Activated naive CD4-positive, alpha-beta T cell treated with anti-CD3 and anti-CD28 coated beads, Interleukin-2, amount 50 U/mL, for 72 hours (primary cell): ENCODE data around the gene ZSCAN23. TPM values are rescaled to one million over a fixed set of nuclear protein-coding genes. Genes with fewer than 3 reads are reported as not detected.

Source experiments
- ATAC-seq, 2 donors: fragments of 150-1000 bp; cut with Tn5 transposase; 2 replicates each; pipeline ENCODE4 v1.10.0; 2021; ENCODE audit warnings: mild to moderate bottlenecking in 2 of 2, moderate library complexity in 2 of 2
- DNase-seq, 2 donors: peaks; one replicate each; pipeline ENCODE4 v3.0.0; 2021 to 2022; ENCODE audit warnings: low spot score in 2 of 2
- H3K27ac Mint-ChIP-seq, 2 donors: one replicate each; pipeline ENCODE4 v1.8.0; 2022; ENCODE audit warnings: mild to moderate bottlenecking in 2 of 2, mixed read lengths in 2 of 2
- H3K36me3 Mint-ChIP-seq, 2 donors: one replicate each; pipeline ENCODE4 v1.8.0; 2022; ENCODE audit warnings: mixed read lengths in 2 of 2
- H3K9me3 Mint-ChIP-seq, 2 donors: one replicate each; pipeline ENCODE4 v1.8.0; 2022; ENCODE audit warnings: mixed read lengths in 2 of 2
- total RNA-seq, 2 donors: library from RNA; stranded (reverse); gene quantifications; one replicate each; pipeline ENCODE4 v1.2.3, GENCODE V29; 2022

Gene ZSCAN23
- total RNA-seq, 2 donors from 2014 or later, result 1.3 to 2.4 TPM

DNA sequence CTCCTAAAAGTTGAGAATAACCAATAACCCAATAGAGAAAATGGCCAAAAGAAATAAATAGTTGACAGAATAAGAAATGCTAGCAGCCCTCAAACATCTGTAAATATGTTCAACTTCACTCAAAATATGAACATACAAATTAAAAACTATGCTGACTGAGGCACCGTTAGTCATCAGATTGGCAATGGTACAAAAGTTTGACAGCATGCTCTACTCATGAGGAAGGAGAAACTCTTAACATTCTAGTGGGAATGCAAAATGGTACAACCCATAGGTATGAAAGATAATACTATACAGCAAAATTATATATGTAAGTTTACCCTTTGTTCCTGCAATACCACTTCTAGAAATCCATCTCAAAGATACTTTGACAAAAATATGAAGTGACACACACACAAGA is 42.1 kb downstream of the ZSCAN23 start:
- H3K36me3 Mint-ChIP-seq, result peaks cover 27 to 29% of the 10 kb centered on the region in 2 donors
- ATAC-seq (no peak), DNase-seq (no peak)
- H3K27ac Mint-ChIP-seq, result no peak overlapping the region
- peaks cover 0 to 4% of the 10 kb centered on the region in 2 donors for H3K9me3 Mint-ChIP-seq

DNA sequence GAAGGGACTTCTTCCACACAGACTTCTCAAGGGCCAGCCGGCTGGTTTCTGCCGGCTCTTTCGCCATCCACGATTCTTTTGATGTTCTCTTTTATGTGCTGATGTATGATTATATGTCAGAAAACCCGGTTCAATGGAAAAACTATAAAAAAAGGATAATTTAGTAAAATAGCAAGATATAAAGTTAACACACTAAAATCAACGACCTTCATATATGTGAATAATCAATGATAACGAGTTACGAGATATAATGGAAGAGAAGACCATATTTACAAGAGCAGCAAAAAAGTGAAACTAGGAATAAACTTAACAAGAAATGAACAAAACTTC is 43.2 kb downstream of the ZSCAN23 start:
- peaks cover 0 to 4% of the 10 kb centered on the region in 2 donors for H3K9me3 Mint-ChIP-seq
- DNase-seq, result no peak
- peak overlapping the region; percentile 93 for H3K27ac Mint-ChIP-seq
- H3K36me3 Mint-ChIP-seq, result peaks cover 29 to 31% of the 10 kb centered on the region in 2 donors
- ATAC-seq, result no peak

DNA sequence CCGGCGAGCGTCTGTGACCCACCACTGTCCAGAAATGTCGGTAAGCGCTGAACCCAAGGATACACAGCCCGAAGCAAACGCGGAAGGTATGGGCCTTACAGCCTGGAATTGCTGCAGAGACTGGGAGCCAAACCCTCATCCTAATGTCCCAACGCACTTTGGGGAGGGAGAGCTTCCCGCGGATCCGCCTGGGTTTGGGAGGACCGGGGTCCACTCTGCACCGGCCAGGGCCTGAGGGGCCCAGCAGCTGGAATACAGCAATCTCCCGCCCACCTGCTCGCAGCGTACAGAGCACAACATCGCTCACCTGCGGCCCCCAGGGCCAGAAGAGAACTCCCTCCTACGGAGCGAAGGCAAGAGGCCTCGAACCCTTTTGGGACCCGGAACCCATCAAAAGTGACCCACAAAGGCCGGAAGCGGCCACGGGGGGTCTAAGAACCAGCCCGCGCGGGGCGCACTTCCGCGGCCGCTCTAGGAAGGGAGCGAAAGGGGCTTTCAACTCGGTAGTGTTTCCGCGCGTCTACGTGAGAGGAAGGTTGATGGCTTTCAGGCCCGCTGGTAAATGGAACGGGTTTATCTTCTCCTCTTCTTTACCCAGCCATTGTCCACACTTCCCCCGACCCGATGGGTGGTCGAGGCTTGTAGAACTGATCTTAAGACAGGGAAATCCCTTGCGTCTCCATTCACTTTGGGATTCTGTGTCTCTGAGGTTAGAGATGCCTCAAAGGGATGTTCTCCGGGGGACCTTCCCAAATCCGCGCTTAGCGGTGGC is 43.8 kb downstream of the ZSCAN23 start, which contains the start of gene ZSCAN12:
Gene ZSCAN12, minus strand, starts transcription at position 398 of the 772 bp plus-strand sequence. CDS start 1,342 bp downstream, outside the sequence.
- Mint-ChIP-seq H3K27ac (peak within 1 kb of the TSS; percentile 93), H3K9me3 (peaks cover 0 to 4% of the 10 kb centered on the region in 2 donors), H3K36me3 (peaks cover 29 to 35% of the 10 kb centered on the region in 2 donors)
- DNase-seq (peak; percentile 76 to 87), ATAC-seq (peak; percentile 79 to 93)

DNA sequence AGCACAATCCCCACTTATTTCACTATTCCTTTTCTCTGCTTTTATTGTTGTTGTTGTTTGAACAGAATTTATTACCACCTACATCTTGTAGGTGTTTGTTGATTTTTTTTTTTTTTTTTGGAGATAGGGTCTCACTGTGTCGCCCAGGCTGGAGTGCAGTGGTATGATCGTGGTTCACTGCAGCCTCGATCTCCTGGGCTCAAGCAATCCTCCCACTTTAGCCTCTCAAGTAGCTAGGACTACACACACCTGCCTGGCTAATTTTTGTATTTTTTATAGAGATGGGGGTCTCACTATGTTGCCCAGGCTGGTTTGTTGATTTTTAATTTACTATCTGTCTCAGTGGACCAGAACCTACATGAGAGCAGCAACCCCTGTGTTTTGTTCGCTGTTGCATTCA is 47.4 kb downstream of the ZSCAN23 start:
- H3K9me3 Mint-ChIP-seq, result no peaks in the 10 kb centered on the region
- ATAC-seq (no peak), DNase-seq (no peak)
- H3K27ac Mint-ChIP-seq, result no peak overlapping the region
- H3K36me3 Mint-ChIP-seq, result peaks cover 47 to 49% of the 10 kb centered on the region in 2 donors

DNA sequence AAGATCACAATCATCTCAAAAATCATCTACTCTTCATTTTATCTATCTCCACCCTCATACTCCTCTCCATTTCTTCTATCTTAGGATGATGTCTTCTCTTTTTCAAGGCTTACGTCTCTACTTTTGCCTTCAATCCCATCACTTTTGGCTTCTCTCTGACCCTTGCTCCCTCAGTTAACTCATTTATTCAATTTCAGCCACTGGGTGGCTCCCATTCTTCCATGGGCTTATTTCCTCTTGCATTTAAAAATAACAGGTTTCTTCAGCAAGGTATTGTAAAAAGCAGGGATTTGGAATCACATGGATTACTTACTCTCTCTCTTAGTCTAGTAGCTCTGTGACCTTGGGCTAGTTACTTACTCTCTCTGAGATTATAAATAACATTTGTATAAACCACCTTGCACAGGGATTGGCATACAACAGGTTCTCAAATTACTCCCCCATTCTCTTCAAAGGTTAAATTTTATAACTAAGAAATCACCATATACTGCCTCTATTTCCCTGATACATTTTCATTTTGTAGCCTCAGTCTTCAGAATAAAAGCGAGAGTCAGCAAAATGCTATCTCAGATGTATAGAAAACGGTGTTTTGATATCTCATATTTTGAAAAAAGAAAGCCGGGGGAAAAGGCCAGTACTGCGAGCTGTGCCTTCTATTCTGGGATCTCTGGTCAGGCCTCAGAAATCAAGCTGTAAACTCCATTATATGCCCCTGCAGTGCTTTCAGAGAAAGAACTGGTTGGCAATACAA is 49.2 kb downstream of the ZSCAN23 start:
- Mint-ChIP-seq H3K27ac (no peak overlapping the region), H3K9me3 (no peaks in the 10 kb centered on the region), H3K36me3 (peaks cover 56 to 58% of the 10 kb centered on the region in 2 donors)
- ATAC-seq (no peak), DNase-seq (no peak)

DNA sequence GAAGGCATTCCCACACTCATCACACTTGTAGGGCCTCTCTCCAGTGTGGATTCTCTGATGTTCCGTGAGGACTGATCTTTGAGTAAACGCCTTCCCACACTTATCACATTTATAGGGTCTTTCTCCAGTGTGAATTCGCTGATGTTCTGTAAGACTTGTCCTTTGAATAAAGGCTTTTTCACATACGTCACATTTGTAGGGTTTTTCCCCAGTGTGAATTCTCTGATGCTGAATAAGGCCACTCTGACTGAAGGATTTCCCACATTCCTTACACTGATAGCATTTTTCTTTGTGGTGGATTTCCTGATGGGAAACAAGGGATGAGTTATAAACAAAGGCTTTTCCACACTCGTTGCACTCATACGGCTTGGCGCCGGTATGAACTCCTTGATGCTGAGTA is 52.6 kb downstream of the ZSCAN23 start:
- no peaks in the 10 kb centered on the region for H3K9me3 Mint-ChIP-seq
- peaks cover 44 to 45% of the 10 kb centered on the region in 2 donors for H3K36me3 Mint-ChIP-seq
- no peak for DNase-seq
- no peak overlapping the region for H3K27ac Mint-ChIP-seq
- no peak for ATAC-seq

DNA sequence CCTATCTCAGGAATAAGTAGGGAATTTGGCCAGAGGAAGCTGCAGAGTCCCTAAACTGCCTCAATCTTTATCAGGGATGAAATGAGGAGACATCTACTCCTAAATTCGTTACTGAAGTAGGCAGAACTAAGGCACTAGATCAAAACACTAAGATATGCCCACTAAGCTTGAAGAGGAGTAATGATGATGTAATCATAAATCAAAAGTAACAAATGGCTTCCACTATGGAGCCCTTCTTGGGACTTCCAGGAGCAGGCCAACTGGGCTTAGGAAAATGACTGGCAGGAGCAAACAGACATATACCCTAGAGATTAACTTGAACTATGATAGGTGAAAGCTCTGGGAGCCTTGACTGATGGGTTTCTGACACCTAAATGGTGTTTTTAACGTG is 59.2 kb downstream of the ZSCAN23 start:
- Mint-ChIP-seq H3K9me3 (no peaks in the 10 kb centered on the region), H3K27ac (peak overlapping the region in 1 of 2 donors; percentile 69), H3K36me3 (peaks cover 44 to 59% of the 10 kb centered on the region in 2 donors)
- ATAC-seq (no peak), DNase-seq (no peak)

DNA sequence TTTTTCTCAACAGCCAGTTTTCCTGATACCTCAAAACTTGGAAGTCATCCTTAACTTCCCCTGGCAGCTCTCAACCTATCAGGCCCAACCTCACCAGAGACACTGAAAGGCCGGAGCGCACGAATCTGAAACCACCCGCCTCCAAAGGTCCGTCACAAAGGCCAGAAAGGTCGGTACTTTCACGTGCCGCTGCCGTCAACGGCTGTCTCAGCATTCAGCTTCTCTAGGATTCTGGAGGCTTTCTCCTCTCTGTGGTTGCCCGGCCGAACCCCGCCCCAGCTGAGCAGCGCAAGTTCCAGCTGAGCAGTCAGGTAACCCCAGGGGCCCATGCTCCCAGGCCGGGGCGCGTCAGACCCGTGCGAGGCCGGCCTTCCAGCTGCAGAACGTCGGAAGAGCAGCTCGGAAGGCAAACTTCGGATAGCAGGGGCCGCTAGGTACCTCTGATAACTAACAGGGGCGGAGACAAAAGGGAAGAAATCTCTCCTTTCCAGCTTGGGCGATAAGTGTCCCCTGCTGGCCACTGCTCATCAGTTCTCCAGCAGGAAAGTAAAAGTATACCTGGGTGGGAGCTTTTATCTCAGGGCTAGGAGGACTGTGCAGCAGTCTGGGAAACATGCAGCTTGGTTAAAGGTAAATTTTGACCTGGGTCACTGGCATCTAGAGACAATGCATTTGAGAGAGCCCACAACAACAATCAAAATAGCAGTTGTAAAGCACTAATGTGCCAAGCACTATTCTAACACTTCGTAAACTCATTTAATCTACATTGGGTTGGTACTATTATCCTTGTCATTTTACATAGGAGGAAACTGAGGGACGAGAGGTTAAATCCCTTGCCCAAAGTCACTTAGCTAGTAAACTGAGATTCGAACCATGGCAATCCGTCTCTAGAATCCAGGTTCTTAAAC is 59.8 kb downstream of the ZSCAN23 start:
- DNase-seq (peak; percentile 28 to 63), ATAC-seq (peak; percentile 64 to 93)
- Mint-ChIP-seq H3K9me3 (no peaks in the 10 kb centered on the region), H3K27ac (peak overlapping the region; percentile 31 to 69), H3K36me3 (peaks cover 41 to 59% of the 10 kb centered on the region in 2 donors)

Other genes with a start within 250 kb of the ZSCAN23 start
- 1 to 10 TPM; 1.6 to 2.6 TPM for gene ZSCAN9, start 218.2 kb downstream of the ZSCAN23 start, total RNA-seq
- 1 to 10 TPM; 2.4 to 5.1 TPM for gene ZKSCAN4, start 191.2 kb downstream of the ZSCAN23 start, total RNA-seq
- not detected for gene NKAPL, start 184.2 kb downstream of the ZSCAN23 start, total RNA-seq
- gene ZSCAN26, start 176.3 kb downstream of the ZSCAN23 start, total RNA-seq, result 1 to 10 TPM; 2.1 to 3.9 TPM
- 1 to 10 TPM in 1 of 2 donors, under 1 TPM in 1; 0.39 to 2.3 TPM for gene PGBD1, start 161.9 kb downstream of the ZSCAN23 start, total RNA-seq
- 1 to 10 TPM in 1 of 2 donors, under 1 TPM in 1; 0.70 to 1.7 TPM for gene ZSCAN31, start 107.3 kb downstream of the ZSCAN23 start, total RNA-seq
- gene ZKSCAN3, start 93.5 kb downstream of the ZSCAN23 start, total RNA-seq, result 1 to 10 TPM; 3.0 to 4.8 TPM
- 1 to 10 TPM; 4.8 to 6.0 TPM for gene ZSCAN12, start 43.7 kb downstream of the ZSCAN23 start, total RNA-seq
- gene GPX6, start 72.3 kb upstream of the ZSCAN23 start, total RNA-seq, result not detected
- not detected for gene GPX5, start 82.4 kb upstream of the ZSCAN23 start, total RNA-seq